ENCODE measurements around the gene TOP3A.

DNA sequence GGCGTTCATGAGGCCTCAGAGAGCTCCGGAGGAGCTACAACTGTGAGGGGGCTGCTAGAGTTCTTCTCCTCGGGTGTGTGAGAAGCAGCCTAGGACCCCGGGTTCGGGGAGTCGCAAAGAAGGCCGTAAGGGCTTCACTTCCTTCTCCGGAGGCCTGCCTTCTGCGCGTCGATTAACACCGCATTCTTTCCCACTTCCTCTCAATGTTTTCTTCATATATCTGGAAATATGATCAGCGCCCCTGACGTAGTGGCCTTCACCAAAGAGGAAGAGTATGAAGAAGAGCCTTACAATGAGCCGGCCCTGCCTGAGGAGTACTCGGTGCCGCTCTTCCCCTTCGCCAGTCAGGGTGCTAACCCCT, 748 bp upstream of the TOP3A start:
- no peak for TF ChIP-seq RAD21 (IDR thresholded peaks at IDR 0.05; ENCODE audit: low read depth)
- no peak for TF ChIP-seq NFIC (IDR thresholded peaks at IDR 0.05)
- no peak for TF ChIP-seq TEAD4 (IDR thresholded peaks at IDR 0.05)
- TF ChIP-seq ZBTB7A (IDR thresholded peaks at IDR 0.05; ENCODE audit: low read depth) = no peak
- no peak for TF ChIP-seq EP300 (IDR thresholded peaks at IDR 0.05; ENCODE audit: borderline replicate concordance)
- no peak for TF ChIP-seq YY1 (IDR thresholded peaks at IDR 0.05; ENCODE audit: low read depth)
- TF ChIP-seq CEBPB (IDR thresholded peaks at IDR 0.05) = no peak
- TF ChIP-seq, protein P1, sequence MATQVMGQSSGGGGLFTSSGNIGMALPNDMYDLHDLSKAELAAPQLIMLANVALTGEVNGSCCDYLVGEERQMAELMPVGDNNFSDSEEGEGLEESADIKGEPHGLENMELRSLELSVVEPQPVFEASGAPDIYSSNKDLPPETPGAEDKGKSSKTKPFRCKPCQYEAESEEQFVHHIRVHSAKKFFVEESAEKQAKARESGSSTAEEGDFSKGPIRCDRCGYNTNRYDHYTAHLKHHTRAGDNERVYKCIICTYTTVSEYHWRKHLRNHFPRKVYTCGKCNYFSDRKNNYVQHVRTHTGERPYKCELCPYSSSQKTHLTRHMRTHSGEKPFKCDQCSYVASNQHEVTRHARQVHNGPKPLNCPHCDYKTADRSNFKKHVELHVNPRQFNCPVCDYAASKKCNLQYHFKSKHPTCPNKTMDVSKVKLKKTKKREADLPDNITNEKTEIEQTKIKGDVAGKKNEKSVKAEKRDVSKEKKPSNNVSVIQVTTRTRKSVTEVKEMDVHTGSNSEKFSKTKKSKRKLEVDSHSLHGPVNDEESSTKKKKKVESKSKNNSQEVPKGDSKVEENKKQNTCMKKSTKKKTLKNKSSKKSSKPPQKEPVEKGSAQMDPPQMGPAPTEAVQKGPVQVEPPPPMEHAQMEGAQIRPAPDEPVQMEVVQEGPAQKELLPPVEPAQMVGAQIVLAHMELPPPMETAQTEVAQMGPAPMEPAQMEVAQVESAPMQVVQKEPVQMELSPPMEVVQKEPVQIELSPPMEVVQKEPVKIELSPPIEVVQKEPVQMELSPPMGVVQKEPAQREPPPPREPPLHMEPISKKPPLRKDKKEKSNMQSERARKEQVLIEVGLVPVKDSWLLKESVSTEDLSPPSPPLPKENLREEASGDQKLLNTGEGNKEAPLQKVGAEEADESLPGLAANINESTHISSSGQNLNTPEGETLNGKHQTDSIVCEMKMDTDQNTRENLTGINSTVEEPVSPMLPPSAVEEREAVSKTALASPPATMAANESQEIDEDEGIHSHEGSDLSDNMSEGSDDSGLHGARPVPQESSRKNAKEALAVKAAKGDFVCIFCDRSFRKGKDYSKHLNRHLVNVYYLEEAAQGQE (IDR thresholded peaks at IDR 0.05; ENCODE audit: low read depth) = no peak
- TF ChIP-seq TAF1 (IDR thresholded peaks at IDR 0.05; ENCODE audit: low read depth) = no peak
- TF ChIP-seq EGR1 (IDR thresholded peaks at IDR 0.05) = no peak
- no peak for TF ChIP-seq FOXM1 (IDR thresholded peaks at IDR 0.05; ENCODE audit: borderline replicate concordance, low read depth)
- TF ChIP-seq TCF12 (IDR thresholded peaks at IDR 0.05; ENCODE audit: low read depth) = no peak
- TF ChIP-seq, protein P2, sequence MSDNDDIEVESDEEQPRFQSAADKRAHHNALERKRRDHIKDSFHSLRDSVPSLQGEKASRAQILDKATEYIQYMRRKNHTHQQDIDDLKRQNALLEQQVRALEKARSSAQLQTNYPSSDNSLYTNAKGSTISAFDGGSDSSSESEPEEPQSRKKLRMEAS (IDR thresholded peaks at IDR 0.05) = no peak

Measured in Ishikawa (cell line).